ENCODE results near the gene SPDEF.

- no peak for TF ChIP-seq CTCF (IDR thresholded peaks at IDR 0.05)
- TF ChIP-seq ZFX (IDR thresholded peaks at IDR 0.05; ENCODE audit: borderline replicate concordance): no peak
Observed at GRCh38 chr6:34528996-34529664, 27.0 kb downstream of the SPDEF start.

Measured in 22Rv1 (cell line).